OCI-LY1 (cell line): ENCODE data around the gene EID3.

ENCODE experiments used
- H2AFZ ChIP-seq: fragments of 200-600 bp; sonication (generic), shearing (Covaris generic); 2 replicates; pipeline ENCODE4 v1.6.0; 2014; ENCODE audit warnings: antibody characterized with exemption, mild to moderate bottlenecking, low read length
- H3F3A ChIP-seq: fragments of 200-600 bp; sonication (generic), shearing (Covaris generic); 2 replicates; pipeline ENCODE4 v1.6.0; 2014; ENCODE audit warnings: mild to moderate bottlenecking, antibody characterized with exemption, low read length, moderate library complexity; ENCODE audit not compliant: insufficient read depth
- H3K27ac ChIP-seq: fragments of 200-600 bp; sonication (generic); 2 replicates; pipeline ENCODE4 v1.5.1; 2014; ENCODE audit warnings: low read length, mixed run types, mild to moderate bottlenecking, low read depth; ENCODE audit not compliant: poor library complexity, severe bottlenecking
- H3K27me3 ChIP-seq: fragments of 200-600 bp; sonication (generic); 2 replicates; pipeline ENCODE4 v1.6.0; 2014; ENCODE audit warnings: antibody characterized with exemption, mild to moderate bottlenecking, low read length, moderate library complexity; ENCODE audit not compliant: insufficient read depth
- H3K36me3 ChIP-seq: fragments of 200-600 bp; sonication (generic); 2 replicates; pipeline ENCODE4 v1.6.1; 2014; ENCODE audit warnings: mild to moderate bottlenecking, antibody characterized with exemption, low read length, moderate library complexity, mixed read lengths; ENCODE audit not compliant: insufficient read depth
- H3K4me1 ChIP-seq: fragments of 200-600 bp; sonication (generic); 2 replicates; pipeline ENCODE4 v1.5.1; 2014; ENCODE audit warnings: mild to moderate bottlenecking, low read length, moderate library complexity; ENCODE audit not compliant: insufficient read depth, severe bottlenecking
- H3K4me2 ChIP-seq: fragments of 200-600 bp; sonication (generic), shearing (Covaris generic); 2 replicates; pipeline ENCODE4 v1.6.1; 2014; ENCODE audit warnings: low read length
- H3K4me3 ChIP-seq: fragments of 200-600 bp; sonication (generic); 2 replicates; pipeline ENCODE4 v1.5.1; 2014; ENCODE audit warnings: low read length, low read depth, mild to moderate bottlenecking, mixed read lengths; ENCODE audit not compliant: poor library complexity, severe bottlenecking
- H3K79me2 ChIP-seq: fragments of 200-600 bp; shearing (Covaris generic); 2 replicates; pipeline ENCODE4 v1.6.1; 2016; ENCODE audit warnings: mixed run types, low read length, mixed read lengths; ENCODE audit not compliant: insufficient read depth
- H3K9ac ChIP-seq: fragments of 200-600 bp; sonication (generic), shearing (Covaris generic); 2 replicates; pipeline ENCODE4 v1.6.1; 2014; ENCODE audit warnings: mild to moderate bottlenecking, low read length, mixed read lengths
- H3K9me2 ChIP-seq: fragments of 200-600 bp; sonication (generic), shearing (Covaris generic); 2 replicates; pipeline ENCODE4 v1.6.1; 2014; ENCODE audit warnings: low read depth, mild to moderate bottlenecking, low read length, mixed read lengths
- H3K9me3 ChIP-seq: fragments of 200-600 bp; shearing (Covaris generic); 2 replicates; pipeline ENCODE4 v1.6.1; 2014; ENCODE audit warnings: low read length, mixed read lengths
- H4K20me1 ChIP-seq: fragments of 200-600 bp; sonication (generic), shearing (Covaris generic); 2 replicates; pipeline ENCODE4 v1.6.0; 2016; ENCODE audit warnings: mild to moderate bottlenecking, low read length; ENCODE audit not compliant: insufficient read depth
- EZH2 ChIP-seq: fragments of 200-600 bp; sonication (generic), shearing (Covaris generic); IDR thresholded peaks from 2 replicates; pipeline ENCODE4 v1.8.0; 2017; ENCODE audit warnings: borderline replicate concordance, mixed run types, mild to moderate bottlenecking, antibody characterized with exemption, low read length, moderate library complexity, mixed read lengths
- TF ChIP-seq, protein P1 (sequence below): fragments of 200-600 bp; sonication (generic), shearing (Covaris generic); IDR thresholded peaks from 2 replicates; pipeline ENCODE4 v1.5.1; 2017; ENCODE audit warnings: mild to moderate bottlenecking, antibody characterized with exemption, low read length, moderate library complexity, mixed read lengths

The EID3 gene

DNA sequence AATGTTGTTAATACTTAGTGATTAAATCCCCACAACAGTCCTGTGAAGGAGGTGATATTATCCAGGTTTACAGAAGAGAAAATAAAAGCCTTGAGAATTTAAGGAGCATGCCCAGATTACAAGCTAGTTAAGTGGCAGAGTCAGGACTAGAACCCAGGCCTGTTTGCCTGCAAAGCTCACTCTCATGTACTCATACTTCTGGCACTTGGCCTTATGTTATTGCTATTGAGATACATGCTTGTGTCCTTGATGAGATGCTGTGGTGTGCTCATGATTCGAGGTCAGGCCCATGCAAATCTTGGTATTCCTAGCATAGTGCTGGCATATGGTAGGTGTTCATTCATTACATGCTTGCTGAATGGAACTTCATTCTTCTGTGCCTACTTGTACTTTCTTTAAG, 7.6 kb upstream of the EID3 start:
- H3K4me2 ChIP-seq: no peak overlapping the region
- no peaks in the 10 kb centered on the region for H3F3A ChIP-seq

DNA sequence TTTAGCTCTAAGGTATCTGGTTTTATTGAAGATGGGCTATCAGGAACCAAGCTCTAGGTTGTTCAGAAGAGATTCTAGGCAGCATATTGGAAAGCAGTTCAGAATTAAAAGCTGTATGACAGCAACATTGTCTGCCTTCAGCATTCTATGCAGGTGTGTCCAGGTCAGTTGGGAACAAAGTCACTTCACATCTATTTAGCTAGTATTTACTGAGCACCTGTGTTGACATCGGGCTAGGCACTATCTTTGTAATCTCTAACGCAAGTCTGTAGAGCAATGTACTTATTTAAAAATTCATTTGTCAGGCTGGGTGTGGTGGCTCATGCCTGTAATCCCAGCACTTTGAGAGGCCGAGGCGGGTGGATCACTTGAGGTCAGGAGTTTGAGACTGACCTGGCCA, 6.8 kb upstream of the EID3 start:
- Histone ChIP-seq H3K4me2 (no peak overlapping the region), H3K27ac (no peak overlapping the region), H3F3A (no peaks in the 10 kb centered on the region), H3K79me2 (peaks cover 80% of the 10 kb centered on the region), H3K4me3 (no peak overlapping the region), H3K4me1 (no peaks in the 10 kb centered on the region), H2AFZ (no peak overlapping the region), H3K9me3 (no peaks in the 10 kb centered on the region), H3K9ac (no peak overlapping the region), H3K9me2 (no peaks in the 10 kb centered on the region), H3K36me3 (peaks cover 52% of the 10 kb centered on the region), H3K27me3 (no peaks in the 10 kb centered on the region), H4K20me1 (no peaks in the 10 kb centered on the region; the same call in 1 of the 2 replicates)
- TF ChIP-seq EZH2: no peak
- TF ChIP-seq, protein P1, sequence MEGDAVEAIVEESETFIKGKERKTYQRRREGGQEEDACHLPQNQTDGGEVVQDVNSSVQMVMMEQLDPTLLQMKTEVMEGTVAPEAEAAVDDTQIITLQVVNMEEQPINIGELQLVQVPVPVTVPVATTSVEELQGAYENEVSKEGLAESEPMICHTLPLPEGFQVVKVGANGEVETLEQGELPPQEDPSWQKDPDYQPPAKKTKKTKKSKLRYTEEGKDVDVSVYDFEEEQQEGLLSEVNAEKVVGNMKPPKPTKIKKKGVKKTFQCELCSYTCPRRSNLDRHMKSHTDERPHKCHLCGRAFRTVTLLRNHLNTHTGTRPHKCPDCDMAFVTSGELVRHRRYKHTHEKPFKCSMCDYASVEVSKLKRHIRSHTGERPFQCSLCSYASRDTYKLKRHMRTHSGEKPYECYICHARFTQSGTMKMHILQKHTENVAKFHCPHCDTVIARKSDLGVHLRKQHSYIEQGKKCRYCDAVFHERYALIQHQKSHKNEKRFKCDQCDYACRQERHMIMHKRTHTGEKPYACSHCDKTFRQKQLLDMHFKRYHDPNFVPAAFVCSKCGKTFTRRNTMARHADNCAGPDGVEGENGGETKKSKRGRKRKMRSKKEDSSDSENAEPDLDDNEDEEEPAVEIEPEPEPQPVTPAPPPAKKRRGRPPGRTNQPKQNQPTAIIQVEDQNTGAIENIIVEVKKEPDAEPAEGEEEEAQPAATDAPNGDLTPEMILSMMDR: no peak

More for the DNA sequence above, 7.6 kb upstream of the EID3 start:
- Histone ChIP-seq H3K27me3 (no peaks in the 10 kb centered on the region), H3K27ac (no peak overlapping the region), H3K9me2 (no peaks in the 10 kb centered on the region), H3K36me3 (peaks cover 55% of the 10 kb centered on the region), H3K9ac (no peak overlapping the region), H2AFZ (no peak overlapping the region), H3K9me3 (no peaks in the 10 kb centered on the region), H3K4me1 (no peaks in the 10 kb centered on the region), H3K79me2 (peaks cover 75% of the 10 kb centered on the region), H3K4me3 (no peak overlapping the region), H4K20me1 (no peaks in the 10 kb centered on the region; the same call in 1 of the 2 replicates)
- no peak for TF ChIP-seq EZH2
- TF ChIP-seq, protein P1: no peak

DNA sequence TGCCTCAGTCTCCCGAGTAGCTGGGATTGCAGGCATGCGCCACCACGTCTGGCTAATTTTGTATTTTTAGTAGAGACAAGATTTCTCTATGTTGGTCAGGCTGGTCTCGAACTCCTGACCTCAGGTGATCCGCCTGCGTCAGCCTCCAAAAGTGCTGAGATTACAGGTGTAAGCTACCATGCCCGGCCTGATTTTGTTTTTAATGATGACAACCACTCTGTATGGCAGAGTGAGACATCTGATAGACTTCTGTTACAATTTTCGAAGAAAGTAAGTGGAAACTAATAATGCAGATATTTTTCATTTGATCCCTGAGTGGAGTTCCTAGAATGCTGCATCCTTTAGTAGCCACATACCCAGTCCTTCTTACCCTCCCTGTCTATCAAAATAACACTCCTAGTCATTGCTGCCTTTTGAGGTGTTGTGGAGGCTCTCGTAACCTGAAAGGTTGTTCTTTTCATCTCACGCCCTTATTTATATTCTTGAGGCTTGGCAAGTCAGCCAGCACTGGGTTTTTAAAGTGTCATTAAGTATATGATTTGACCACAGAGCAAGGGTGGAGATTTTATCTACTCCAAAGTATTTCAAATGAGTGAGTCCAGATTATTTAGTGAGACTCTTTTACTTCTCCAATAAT, 5.9 kb upstream of the EID3 start:
- Histone ChIP-seq H3K79me2 (peaks cover 80% of the 10 kb centered on the region), H3K27ac (no peak overlapping the region), H3K9me3 (no peaks in the 10 kb centered on the region), H2AFZ (no peak overlapping the region), H3K27me3 (no peaks in the 10 kb centered on the region), H3K9me2 (no peaks in the 10 kb centered on the region), H3K36me3 (peaks cover 50% of the 10 kb centered on the region), H4K20me1 (no peaks in the 10 kb centered on the region; the same call in 1 of the 2 replicates), H3K9ac (no peak overlapping the region), H3K4me3 (no peak overlapping the region), H3K4me2 (no peak overlapping the region), H3K4me1 (no peaks in the 10 kb centered on the region), H3F3A (no peaks in the 10 kb centered on the region)
- no peak for TF ChIP-seq EZH2
- TF ChIP-seq, protein P1: no peak
